WTC11 (cell line): ENCODE measurements around the gene ZMAT2. TPM values are rescaled to one million over a fixed set of nuclear protein-coding genes. Genes with fewer than 3 reads are reported as not detected.
"Not testable (repeated sequence)": the region's sequence is repeated elsewhere in the genome, so short reads cannot be mapped to it uniquely, and the experiment has no call there.

Experiments
- ATAC-seq: fragments of 200-7000 bp; cut with Tn5 transposase; 2 replicates; pipeline ENCODE4 v1.10.0; 2021; ENCODE audit warnings: mild to moderate bottlenecking, moderate library complexity
- CTCF ChIA-PET: fragments of 300-600 bp; sonication (Branson Sonifier 250); formaldehyde crosslinking; loops from one replicate; lab custom pipeline; 2021; ENCODE audit warnings: antibody characterized with exemption; lab: Charles Lee
- POLR2A ChIA-PET: fragments of 350-600 bp; sonication (Branson Sonifier 250); formaldehyde crosslinking; loops from one replicate; lab custom pipeline; 2021; ENCODE audit warnings: antibody characterized with exemption; lab: Charles Lee
- DNase-seq: peaks from one replicate; pipeline ENCODE4 v3.0.0; 2021; ENCODE audit warnings: low spot score
- H3K27ac Mint-ChIP-seq: 2 replicates; pipeline ENCODE4 v1.8.0; 2021; ENCODE audit warnings: mixed read lengths
- H3K27me3 Mint-ChIP-seq: 2 replicates; pipeline ENCODE4 v1.8.0; 2021; ENCODE audit warnings: low read depth, mild to moderate bottlenecking, moderate library complexity, mixed read lengths
- H3K36me3 Mint-ChIP-seq: 2 replicates; pipeline ENCODE4 v1.8.0; 2021; ENCODE audit warnings: mixed read lengths
- H3K4me1 Mint-ChIP-seq: 2 replicates; pipeline ENCODE4 v1.8.0; 2022; ENCODE audit warnings: mixed read lengths
- H3K4me3 Mint-ChIP-seq: 2 replicates; pipeline ENCODE4 v1.8.0; 2021; ENCODE audit warnings: mild to moderate bottlenecking, moderate library complexity, mixed read lengths
- H3K9me3 Mint-ChIP-seq: 2 replicates; pipeline ENCODE4 v1.8.0; 2021; ENCODE audit warnings: mixed read lengths
- CREM ChIP-seq: sonication (generic); formaldehyde crosslinking; IDR thresholded peaks from 2 replicates; pipeline ENCODE4 v1.8.1; 2022; ENCODE audit warnings: mild to moderate bottlenecking, missing genetic modification reagents, moderate library complexity
- GABPB1 ChIP-seq: sonication (generic); formaldehyde crosslinking; IDR thresholded peaks from 2 replicates; pipeline ENCODE4 v1.8.1; 2023; ENCODE audit warnings: mild to moderate bottlenecking, missing genetic modification reagents
- HMGXB4 ChIP-seq: sonication (generic); formaldehyde crosslinking; IDR thresholded peaks from 2 replicates; pipeline ENCODE4 v1.8.1; 2023; ENCODE audit warnings: mild to moderate bottlenecking, moderate library complexity, missing genetic modification reagents
- IRF1 ChIP-seq: sonication (generic); formaldehyde crosslinking; IDR thresholded peaks from 2 replicates; pipeline ENCODE4 v1.8.0; 2023; ENCODE audit warnings: missing genetic modification reagents
- JUN ChIP-seq: sonication (generic); formaldehyde crosslinking; IDR thresholded peaks from 2 replicates; pipeline ENCODE4 v1.8.0; 2023; ENCODE audit warnings: mild to moderate bottlenecking, missing genetic modification reagents
- ZNF281 ChIP-seq: sonication (generic); formaldehyde crosslinking; IDR thresholded peaks from 2 replicates; pipeline ENCODE4 v1.8.0; 2023; ENCODE audit warnings: mild to moderate bottlenecking, missing genetic modification reagents
- total RNA-seq: library from RNA; stranded (reverse); gene quantifications from 3 replicates; pipeline ENCODE4 v1.2.3, GENCODE V29; 2021

Gene ZMAT2
- total RNA-seq, 1 experiment from 2014 or later = 57.2 TPM

GRCh38 chr5:140716238-140716637 lies 16.0 kb downstream of the ZMAT2 start:
- H3K4me1 Mint-ChIP-seq, H3K27ac Mint-ChIP-seq, CTCF ChIA-PET, H3K27me3 Mint-ChIP-seq, H3K4me3 Mint-ChIP-seq, DNase-seq, POLR2A ChIA-PET, ATAC-seq, H3K36me3 Mint-ChIP-seq, H3K9me3 Mint-ChIP-seq: not testable (repeated sequence)

- no peaks in the 10 kb centered on the region for H3K36me3 Mint-ChIP-seq
- H3K9me3 Mint-ChIP-seq = peaks cover 4% of the 10 kb centered on the region
- ChIA-PET POLR2A (no interaction called here), CTCF (interaction anchor here (0.5 to 2.6 kb wide), 3 partner anchors 172 to 360 kb away, joined by 3 to 6 read pairs (median 5); partner anchors contain the start of gene EIF4EBP3)
- H3K4me1 Mint-ChIP-seq = no peaks in the 10 kb centered on the region
- no peak for TF ChIP-seq JUN (CRISPR knock-in tag)
- TF ChIP-seq IRF1 (CRISPR knock-in tag) = no peak
- no peaks in the 10 kb centered on the region; the same call in 1 of the 2 replicates for H3K27me3 Mint-ChIP-seq
- DNase-seq = no peak
- no peak for ATAC-seq
- no peak overlapping the region for H3K27ac Mint-ChIP-seq
- H3K4me3 Mint-ChIP-seq = no peak overlapping the region
Measured at GRCh38 chr5:140718266-140718592, 18.0 kb downstream of the ZMAT2 start.

GRCh38 chr5:140720738-140721137 lies 20.5 kb downstream of the ZMAT2 start:
- H3K27me3 Mint-ChIP-seq, DNase-seq, ATAC-seq, H3K27ac Mint-ChIP-seq, H3K4me3 Mint-ChIP-seq, H3K9me3 Mint-ChIP-seq, H3K36me3 Mint-ChIP-seq, POLR2A ChIA-PET, H3K4me1 Mint-ChIP-seq: not testable (repeated sequence)
- CTCF ChIA-PET = interaction anchor here (0.7 to 2.6 kb wide), 14 partner anchors 10 to 481 kb away, joined by 3 to 12 read pairs (median 6); partner anchors contain the start of genes EIF4EBP3, HARS1, HARS2 and HBEGF

- CTCF ChIA-PET = interaction anchor here (0.7 to 2.5 kb wide), 2 partner anchors 10 to 13 kb away, joined by 3 to 12 read pairs; no protein-coding TSS in a partner anchor
- POLR2A ChIA-PET, ATAC-seq, H3K27ac Mint-ChIP-seq, H3K9me3 Mint-ChIP-seq, H3K36me3 Mint-ChIP-seq, DNase-seq, H3K27me3 Mint-ChIP-seq, H3K4me3 Mint-ChIP-seq, H3K4me1 Mint-ChIP-seq: not testable (repeated sequence)
Measured at GRCh38 chr5:140721395-140721794, 21.1 kb downstream of the ZMAT2 start.

- TF ChIP-seq ZNF281 (CRISPR knock-in tag) (no peak), CREM (peak; percentile 76), GABPB1 (0 out of 2 replicates have a peak, but pooled peaks have one; percentile 40), HMGXB4 (CRISPR knock-in tag) (peak; percentile 46; the same call in 1 of the 2 replicates)
- CTCF ChIA-PET = interaction anchor here (0.5 to 2.5 kb wide), 11 partner anchors 9 to 1406 kb away, joined by 3 to 10 read pairs (median 5); partner anchors contain the start of genes EIF4EBP3, HBEGF, PCDHA1 and PCDHA4
- POLR2A ChIA-PET = interaction anchor here (0.7 to 1.0 kb wide), 2 partner anchors 179 to 360 kb away, joined by 3 to 4 read pairs; partner anchors contain the start of gene EIF4EBP3
Measured at GRCh38 chr5:140725799-140726471, 25.7 kb downstream of the ZMAT2 start.

More at GRCh38 chr5:140725799-140726471, 25.7 kb downstream of the ZMAT2 start:
- ATAC-seq (peak; percentile 95), DNase-seq (peak; percentile 80)
- Mint-ChIP-seq H3K9me3 (no peaks in the 10 kb centered on the region), H3K27ac (no peak overlapping the region), H3K27me3 (peaks cover 13% of the 10 kb centered on the region), H3K4me1 (peaks cover 4% of the 10 kb centered on the region; the same call in 1 of the 2 replicates), H3K36me3 (no peaks in the 10 kb centered on the region), H3K4me3 (peak overlapping the region; percentile 91)
